Midbrain (tissue), 1 donor: Measurements from ENCODE around the gene SVOP.
"Not testable (repeated sequence)": the region's sequence is repeated elsewhere in the genome, so short reads cannot be mapped to it uniquely, and the experiment has no call there.

Experiments used
- DNase-seq: peaks from one replicate; lab custom pipeline; 2025; lab: John Stamatoyannopoulos, UW

SVOP gene, protein sequence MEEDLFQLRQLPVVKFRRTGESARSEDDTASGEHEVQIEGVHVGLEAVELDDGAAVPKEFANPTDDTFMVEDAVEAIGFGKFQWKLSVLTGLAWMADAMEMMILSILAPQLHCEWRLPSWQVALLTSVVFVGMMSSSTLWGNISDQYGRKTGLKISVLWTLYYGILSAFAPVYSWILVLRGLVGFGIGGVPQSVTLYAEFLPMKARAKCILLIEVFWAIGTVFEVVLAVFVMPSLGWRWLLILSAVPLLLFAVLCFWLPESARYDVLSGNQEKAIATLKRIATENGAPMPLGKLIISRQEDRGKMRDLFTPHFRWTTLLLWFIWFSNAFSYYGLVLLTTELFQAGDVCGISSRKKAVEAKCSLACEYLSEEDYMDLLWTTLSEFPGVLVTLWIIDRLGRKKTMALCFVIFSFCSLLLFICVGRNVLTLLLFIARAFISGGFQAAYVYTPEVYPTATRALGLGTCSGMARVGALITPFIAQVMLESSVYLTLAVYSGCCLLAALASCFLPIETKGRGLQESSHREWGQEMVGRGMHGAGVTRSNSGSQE

DNA sequence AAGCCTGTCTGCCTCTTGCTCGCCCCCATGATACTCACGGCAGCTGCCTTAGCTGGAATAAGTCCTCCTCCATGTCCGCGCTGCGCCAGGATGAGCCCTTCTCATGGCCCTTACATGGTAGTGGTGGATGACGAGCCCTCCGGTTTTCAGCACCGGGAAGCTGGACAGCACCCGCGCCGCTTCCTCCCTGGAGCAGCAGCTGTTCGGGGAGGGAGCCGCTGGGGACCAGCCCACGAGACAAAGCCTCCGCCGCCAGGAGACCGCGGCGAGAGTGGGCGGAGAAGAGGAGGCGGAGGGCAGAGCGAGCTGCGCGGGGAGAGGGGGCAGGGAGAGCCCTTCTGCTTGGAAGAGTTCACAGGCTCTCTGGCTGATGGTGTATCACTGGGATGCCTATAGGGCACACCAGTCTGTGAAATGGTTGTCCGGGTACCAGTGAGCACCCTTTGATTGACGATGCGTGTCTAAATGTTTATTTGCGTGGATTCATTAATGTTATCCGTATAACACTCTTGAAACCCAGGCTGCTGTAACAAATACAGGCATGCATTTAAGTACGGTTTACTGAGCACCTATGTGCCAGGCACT, at the start of gene SVOP:
TSS of gene SVOP (minus strand) at position 273 of the 585 bp plus-strand sequence. CDS start at position 73, 200 bp downstream.
- peak; percentile 89 for DNase-seq

DNA sequence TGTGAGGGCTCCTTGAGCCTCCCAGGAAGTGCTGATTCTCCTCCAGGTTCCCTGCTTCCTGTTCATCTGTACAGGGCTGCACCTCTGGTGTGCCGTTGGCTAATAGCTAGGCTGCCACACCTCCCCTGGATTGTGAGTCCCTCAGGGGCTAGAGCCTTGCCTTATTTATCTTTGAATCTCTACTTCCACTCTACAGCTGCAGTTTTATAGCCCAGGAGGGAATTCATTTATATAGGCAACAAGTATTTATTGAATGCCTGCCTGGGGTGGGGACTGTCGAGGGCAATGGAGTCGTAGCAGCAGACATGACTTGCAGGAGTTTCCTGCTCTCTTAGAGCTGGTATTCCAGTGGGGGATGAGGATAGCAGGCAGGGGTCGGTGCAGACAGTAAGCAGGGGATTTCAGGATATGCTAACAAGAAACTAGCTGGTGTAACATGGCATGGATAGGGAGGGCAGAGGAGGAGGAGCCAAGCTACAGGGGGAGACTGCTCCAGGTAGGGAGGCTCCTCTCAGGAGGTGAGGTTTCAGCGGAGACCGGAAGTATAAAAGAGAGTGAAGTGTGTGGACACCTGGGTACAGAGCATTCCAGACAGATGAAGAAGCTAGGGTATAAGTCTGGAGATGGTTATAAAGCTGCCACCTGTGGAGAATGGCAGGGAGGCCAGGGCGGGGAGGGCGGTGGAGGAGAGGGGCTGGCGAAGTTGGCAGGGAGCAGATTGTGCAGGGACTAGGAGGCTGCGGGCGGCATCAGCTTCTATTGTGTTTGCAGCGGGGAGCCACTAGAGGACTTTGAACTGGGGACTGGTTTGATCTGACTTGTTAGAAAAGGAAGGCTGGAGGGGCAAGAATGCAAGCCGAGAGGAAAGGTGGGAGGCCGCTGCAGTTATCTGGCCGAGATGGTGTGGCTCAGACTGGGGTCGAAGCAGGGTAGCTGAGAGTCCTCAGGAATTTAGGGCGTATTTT, 48.7 kb upstream of the SVOP start:
- DNase-seq = no peak

DNA sequence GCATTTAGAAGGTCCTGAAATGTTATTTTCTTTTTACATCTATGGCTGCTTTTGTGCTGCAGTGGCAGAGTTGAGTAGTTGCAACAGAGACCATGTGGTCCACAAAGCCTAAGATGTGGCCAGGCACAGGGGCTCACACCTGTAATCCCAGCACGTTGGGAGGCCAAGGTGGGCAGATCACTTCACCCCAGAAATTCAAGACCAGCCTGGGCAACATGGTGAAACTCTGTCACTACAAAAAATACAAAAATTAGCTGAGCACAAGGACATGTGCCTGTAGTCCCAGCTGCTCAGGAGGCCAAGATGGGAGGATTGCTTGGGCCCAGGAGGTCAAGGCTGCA, 45.0 kb upstream of the SVOP start:
- DNase-seq = no peak

DNA sequence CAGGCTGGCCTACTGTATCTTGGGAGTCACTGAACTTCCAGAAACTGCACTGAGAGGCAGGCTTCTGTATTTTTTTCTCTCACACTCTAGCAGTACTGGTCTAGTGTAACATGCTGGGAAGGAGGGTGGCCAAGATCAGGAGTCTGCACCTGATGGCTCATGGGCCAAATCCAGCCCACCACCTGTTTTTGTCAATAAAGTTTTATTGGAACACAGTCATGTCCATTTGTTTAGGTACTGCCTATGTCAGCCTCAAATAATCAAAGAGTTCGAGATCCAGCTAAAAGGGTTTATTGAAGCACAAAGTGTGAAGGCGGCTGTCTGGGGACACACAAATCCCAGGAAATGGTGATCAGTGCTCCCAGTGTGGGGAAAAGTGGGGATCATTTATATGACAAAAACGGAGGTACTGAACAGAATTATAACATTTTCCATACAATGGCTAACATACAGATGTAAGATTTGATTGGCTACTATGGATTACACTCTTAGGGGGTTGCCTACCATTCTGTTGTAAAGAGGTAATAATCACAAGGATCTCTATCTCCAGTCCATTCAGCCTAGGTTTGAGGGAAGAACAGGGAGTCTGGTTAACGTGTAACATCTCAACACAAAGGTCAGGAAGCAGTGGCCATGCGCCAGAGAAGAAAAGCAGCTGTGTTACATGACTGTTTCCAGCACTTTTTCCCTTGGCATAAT, 44.4 kb upstream of the SVOP start:
- no peak for DNase-seq

DNA sequence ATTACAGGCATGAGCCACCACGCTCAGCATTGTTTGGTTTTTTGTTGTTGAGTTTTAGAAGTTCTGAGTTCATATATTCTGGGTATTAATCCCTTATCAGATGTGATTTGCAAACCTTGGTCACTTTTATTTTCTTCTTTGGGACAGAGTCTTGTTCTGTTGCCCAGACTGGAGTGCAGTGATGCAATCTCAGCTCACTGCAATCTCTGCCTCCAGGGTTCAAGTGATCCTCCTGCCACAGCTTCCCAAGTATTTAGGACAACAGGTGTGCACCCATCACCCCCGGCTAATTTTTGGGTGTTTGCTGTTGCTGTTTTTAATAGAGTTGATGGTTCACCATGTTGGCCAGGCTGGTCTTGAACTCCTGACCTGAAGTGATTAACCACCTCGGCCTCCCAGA, 43.3 kb upstream of the SVOP start:
- DNase-seq = no peak

DNA sequence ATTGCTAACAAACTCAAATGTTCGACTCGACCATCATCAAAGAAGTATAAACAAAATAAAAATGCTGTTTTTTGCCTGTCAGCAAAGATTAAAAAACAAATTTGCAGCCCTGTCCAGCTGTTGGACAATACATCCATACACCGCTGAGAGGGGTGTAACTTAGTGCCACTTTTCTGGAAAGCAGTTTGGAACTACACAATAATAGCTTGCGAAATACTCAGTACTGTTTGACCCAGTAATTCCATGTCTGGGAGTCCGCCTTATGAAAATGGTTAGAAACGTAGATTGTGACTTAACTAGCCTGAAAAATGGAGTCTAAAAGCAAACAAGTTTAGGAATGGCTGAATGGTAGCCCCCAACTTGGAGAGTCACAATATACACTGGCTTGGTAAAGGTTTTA, 37.9 kb upstream of the SVOP start:
- DNase-seq = no peak

DNA sequence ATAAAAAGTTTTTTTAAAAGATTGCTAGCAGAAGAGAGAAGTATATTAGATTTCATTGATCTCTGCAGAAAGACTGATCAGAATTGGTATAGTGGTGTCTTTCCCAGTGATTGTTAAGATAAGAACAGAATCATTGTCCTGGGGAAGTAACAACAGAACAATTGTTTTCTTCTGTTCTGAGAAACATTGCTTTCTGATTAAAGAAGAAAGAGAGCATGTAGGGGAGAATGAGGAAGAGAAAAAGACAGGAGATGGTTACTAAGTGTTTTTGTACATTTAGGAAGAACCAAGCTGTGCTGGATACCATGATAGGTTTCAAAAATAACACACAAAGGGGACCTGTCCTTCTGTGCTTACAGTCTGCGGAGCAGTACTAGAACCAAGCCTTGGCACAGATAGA, 36.5 kb upstream of the SVOP start:
- peak; percentile 23 for DNase-seq

DNA sequence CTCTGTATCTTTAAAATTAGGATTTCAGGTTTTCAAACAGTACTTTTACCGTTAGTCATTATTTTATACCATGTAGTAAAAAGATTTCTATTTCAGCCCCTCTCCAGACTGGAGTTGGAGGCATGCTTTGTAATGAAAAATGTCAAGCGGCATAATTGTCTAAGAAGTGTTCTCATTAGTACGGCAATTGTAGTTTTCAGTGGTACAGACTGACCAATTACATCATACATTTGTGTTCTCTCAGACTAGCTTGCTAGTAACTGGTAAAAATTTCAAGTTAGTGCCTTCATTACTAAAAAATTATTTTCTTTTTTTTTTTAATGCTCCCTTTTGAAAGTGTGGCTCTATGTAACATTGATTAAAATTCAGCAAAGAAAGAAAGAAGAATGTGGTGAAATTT, 36.0 kb upstream of the SVOP start:
- DNase-seq = peak; percentile 27

DNA sequence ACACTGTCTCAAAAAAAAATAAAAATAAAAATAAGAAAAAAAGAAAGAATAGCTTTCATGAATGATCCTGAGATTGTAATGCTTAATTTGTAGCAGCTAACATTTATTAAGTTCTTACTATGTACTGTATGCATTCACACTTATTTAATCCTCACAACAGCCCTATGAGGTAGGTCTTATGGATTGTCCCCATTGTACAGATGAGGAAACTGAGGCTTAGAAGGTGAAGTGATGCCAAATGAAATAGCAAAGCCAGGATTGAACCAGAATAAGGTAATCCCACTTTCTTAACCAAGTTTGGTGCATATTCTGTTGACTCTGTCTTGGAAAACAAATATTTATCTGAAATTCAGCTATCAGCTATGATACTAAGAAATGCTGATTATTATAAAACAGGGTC, 33.7 kb upstream of the SVOP start:
- DNase-seq = no peak

DNA sequence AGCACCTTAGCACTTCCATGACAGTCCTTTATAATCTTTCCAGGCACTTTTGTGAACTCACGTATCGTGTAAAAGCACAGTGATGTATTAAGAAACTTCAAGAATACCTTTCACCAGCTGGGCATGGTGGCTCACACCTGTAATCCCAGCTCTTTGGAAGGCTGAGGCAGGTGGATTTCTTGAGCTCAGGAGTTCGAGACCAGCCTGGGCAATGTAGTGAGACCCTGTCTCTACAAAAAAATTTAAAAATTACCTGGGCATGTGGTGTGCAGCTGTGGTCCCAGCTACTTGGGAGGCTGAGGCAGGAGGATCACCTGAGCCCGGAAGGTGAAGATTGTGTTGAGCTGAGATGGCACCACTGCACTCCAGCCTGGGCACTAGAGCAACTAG, 33.3 kb upstream of the SVOP start:
- not testable (repeated sequence) for DNase-seq

DNA sequence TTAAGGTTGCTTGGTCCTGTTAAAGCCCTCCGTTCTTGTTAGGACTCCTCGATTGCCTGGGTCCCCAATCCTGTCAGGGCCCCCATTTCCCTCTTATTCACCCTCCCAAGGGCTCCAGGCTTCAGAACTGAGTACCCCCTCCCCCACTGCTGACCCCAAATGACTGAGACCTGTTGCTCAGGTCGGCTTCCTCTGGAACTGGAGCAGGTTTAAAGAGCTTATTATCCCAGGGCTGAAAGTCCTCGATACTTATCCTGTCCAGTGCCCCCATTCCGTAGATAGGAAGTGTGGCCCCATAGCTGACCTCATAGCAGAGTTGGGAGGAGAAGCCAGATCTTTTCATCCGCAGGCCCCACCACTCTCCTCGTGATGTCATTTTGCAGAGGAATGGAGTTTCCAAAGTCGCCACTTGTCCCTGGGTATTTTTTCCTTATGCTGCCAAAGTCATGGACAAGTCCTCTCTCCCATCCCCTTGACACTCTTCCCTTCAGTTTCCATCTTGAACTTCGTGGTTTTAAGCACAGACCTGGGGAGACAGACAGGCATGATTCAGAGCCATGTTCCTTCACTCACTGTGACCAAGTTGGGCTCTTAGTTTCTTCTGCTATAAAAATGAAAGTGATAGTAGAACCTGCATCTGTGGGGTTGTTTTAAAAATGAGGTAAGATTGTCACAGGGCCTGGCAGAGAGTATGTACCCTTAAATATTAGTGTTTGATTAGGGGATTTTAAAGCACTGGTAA, 32.7 kb upstream of the SVOP start:
- DNase-seq = peak; percentile 57

DNA sequence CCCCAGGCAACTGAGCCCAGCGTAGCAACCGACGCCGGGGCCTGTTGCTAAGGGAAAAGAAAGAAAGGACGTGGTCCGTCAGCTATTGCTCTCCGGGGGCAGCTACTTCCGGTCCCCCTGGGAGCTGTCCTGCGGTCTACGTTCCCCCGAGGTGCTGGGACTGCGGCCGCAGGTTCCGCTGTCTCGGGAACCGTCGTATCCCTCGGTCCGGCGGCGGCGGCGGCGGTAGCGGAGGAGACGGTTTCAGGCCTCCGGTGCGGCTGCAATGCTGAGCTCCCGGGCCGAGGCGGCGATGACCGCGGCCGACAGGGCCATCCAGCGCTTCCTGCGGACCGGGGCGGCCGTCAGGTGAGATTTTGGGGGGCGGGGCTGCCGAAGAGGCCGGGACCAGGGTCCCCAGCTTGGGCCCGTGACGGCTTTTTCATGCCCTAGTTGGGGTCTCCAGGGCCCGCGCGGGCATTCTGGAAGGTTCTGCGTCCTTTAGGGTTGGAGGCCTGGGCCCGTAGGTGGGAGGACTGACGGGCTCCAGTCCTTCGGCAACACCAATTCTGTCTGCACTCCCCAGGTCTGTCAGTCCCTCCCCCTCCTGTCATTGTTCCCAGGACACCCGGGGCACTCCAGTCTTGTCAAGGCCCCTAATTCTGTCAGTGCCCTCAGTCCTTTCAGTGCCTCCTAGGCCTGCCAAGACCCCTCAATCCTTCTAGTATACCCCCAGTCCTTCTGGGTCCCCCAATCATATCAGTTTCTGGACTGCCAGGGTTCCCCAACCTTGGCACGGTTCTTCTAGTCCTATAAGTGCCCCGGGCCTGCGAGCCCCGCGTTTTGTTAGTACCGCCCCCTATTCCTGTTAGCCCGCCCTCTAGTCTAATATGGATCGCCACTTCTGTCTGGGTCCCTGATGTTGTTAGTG, 31.8 kb upstream of the SVOP start, which contains the start of gene USP30:
TSS of gene USP30 (plus strand) at position 163 of the 910 bp plus-strand sequence. CDS start at position 266, 103 bp downstream.
- DNase-seq = peak; percentile 88

DNA sequence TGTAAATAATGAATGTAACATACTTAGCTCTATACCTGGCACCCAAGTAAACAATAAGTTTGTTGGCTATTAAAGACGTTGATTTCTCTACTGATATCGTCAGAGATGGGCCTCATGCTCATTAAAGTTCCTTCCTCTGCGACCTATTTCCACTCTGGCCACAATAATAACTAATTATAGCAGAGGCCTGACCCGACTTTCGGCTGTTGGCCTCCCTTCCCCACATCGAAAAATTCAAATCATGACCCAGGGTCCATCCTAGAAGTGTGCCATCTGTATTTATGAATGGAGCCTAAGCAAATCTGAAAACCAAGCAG, 31.2 kb upstream of the SVOP start:
- no peak for DNase-seq

DNA sequence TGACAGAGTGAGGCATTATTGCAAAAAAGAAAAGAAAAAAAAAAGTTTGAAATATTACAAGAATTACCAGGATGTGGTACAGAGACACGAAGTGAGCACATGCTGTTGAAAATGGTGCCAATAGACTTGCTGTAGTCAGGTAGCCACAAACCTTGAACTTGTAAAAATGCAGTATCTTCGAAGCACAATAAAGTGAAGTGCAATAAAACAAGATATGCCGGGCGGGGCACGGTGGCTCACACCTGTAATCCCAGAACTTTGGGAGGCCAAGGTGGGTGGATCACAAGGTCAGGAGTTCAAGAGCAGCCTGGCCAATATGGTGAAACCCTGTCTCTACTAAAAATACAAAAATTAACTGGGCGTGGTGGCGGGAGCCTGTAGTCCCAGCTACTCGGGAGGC, 28.9 kb upstream of the SVOP start:
- DNase-seq = not testable (repeated sequence)

DNA sequence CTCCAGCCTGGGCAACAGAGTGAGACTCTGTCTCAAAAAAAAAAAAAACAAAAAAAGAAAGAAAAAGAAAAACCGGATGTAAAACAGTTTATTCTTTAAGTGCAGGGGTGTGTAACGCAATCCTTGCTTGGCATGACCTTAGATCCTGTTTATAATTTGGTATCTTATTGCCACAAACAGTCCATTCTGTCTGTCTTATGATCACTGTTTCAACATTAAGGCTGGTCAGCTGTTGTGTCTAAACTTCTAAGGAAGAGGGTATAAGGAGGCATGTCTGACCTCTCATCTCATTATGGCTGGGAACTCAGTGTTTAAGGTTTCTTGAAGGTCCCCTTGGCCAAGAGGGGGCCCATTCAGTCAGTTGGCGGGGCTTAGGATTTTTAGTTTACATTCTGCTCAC, 27.8 kb upstream of the SVOP start:
- not testable (repeated sequence) for DNase-seq

DNA sequence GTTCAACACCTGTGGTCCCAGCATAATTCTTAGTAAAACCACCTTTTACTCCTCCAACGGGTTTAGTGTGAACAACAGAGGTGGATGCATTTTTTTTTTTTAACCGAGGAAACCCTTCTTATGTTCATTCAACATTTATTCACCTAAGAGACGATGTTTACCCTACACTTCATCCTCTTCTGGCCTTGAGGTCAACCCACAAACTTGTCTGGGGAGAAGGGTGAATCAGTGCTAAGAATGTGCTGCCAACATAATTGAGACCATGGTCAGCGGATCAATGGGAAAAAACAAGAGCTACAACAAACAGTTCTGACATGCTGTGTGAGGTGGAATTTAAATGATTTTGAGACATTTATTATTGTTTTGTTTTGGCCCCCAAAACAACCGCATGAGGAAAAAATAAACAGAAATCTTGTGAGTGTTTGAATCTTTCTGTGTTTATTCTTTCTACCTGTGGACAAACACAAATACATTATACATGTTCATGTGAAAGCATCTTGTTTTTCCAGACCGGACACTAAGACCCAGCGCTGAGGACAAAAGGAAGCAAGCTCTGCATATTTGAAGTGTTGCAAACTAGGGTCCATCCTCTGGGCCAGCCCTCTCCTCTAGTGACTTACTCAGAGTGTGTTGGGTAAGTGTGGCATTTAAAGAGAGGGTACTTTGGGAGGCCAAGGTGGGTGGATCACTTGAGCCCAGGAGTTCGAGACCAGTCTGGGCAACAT, 26.4 kb upstream of the SVOP start:
- no peak for DNase-seq

DNA sequence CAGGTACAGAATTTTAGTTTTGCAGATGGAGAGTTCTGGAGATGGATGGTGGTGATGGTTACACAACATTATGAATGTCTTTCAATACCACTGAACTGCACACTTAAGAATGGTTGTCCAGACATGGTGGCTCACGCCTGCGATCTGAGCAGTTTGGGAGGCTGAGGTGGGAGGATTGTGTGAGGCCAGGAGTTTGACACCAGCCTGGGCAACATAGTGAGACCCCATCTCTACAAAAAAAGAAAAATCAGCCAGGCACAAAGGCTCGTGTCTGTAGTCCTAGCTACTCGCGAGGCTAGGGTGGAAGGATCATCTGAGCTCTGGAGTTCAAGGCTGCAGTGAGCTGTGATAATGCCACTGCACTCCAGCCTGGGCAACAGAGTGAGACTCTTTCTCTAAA, 23.4 kb upstream of the SVOP start:
- no peak for DNase-seq

DNA sequence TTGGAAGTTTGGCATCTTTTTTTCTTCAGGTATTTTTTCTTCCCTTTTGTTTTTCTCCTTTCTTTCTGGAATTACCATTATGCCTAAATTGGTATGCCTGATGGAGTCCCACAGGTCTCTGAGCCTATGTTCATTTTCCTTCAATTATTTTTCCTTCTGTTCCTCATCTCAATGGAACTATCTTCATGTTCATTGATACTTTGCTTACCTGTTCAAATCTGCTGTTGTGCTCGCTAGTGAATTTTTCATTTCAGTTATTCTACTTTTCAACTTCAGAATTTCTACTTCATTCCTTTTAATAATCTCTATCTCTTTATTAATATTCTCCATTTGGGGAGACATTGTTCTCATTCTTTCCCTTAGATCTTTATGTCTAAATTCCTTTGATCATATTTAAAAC, 16.1 kb upstream of the SVOP start:
- no peak for DNase-seq
